GM18517 (cell line): ENCODE results near the gene FBXW9.
"Not testable (repeated sequence)": the region's sequence is repeated elsewhere in the genome, so short reads cannot be mapped to it uniquely, and the experiment has no call there.

Experiments used
- ATAC-seq: cut with Tn5 transposase; IDR thresholded peaks from one replicate; pipeline ENCODE4 v1.9.1; 2021; ENCODE audit warnings: mild to moderate bottlenecking, moderate library complexity; ENCODE audit not compliant: unreplicated experiment

Gene FBXW9

DNA sequence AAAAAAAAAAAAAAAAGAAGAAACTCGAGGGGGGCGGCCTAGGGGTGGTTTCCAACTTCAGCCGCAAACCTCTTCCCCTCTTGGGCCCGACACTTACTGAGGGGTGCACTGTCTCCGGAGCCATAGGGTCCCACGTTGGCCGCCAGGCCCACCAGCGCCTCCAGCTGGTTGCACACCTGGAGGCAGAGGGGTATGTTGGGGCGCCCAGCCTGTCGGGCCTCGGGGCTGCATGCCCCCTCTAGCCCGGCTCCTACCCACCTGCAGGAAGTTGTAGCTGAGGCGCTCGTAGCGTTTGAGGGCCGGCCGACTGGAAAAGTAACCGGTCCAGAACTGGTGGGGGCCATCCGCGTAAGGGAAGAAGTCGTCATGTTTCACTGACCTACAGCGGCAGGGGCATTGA lies 38.5 kb downstream of the FBXW9 start:
- no peak for ATAC-seq

DNA sequence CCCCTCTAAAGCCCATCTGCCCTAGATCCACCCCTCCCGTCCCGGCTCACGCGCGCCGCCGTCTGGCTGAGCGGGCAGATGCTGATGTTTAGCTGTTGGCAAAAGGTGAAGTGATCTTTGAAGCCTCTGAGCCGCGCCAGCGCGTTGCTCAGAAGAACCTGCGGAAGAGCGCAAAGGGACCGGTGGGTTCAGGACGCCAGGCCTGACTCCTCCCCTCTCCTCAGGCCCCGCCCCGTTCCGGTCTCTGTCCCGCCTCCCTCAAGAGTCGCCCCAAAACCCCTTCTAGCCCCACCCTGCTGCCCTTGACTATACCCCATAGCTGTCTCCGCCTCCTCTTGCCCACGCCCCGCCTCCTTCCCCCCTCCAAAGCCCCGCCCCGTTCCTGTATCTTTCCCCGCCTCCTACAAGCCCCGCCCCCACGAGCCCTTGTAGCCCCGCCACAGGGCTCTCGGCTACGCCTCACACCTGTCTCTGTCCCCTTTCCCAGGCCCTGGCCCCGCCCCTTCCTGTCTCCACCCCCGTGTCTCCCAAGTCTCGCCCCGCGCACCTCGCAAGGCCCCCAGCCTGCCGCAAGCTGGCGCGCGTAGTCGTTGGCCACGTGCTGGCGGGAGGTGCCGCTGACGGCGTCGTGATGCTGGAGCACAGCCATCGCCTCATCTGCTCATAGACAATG lies 39.4 kb downstream of the FBXW9 start:
- no peak for ATAC-seq

DNA sequence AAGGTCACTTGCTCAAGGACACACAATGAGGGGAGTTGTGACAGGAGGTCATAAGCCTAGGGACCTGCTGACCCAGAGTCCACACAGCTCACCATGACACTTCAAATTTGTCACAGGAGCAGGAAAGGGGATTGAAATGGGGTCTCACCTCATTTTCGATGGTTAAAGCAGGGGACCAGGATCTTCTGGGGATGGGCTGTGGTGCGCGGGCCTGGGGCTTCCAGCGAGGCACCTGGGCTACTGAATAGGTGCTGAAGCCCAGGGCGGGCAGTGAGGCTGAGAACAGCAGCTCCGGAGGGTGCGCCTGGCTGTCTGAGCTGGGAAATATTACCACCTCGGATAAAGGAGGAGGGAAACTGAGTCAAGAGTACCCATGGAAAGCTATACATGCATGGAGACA lies 40.9 kb downstream of the FBXW9 start:
- ATAC-seq: no peak

DNA sequence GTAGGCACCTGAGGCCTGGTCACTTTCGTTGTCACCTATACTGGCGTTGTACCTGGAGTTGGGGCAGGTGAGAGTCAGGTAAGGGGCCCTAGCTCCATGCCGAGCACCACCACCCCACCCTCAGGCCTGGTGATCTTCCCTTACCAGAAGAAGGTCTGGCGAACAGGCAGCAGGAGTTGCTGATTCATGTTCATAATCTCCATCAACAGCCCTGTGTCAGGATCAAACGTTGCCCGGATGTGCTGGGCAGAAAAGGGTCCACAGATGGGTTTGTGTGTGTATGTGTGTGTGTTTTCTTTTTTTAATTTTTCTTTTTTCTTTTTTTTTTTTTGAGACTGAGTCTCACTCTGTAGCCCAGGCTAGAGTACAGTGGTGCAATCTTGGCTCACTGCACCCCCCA lies 44.2 kb downstream of the FBXW9 start:
- ATAC-seq: no peak

DNA sequence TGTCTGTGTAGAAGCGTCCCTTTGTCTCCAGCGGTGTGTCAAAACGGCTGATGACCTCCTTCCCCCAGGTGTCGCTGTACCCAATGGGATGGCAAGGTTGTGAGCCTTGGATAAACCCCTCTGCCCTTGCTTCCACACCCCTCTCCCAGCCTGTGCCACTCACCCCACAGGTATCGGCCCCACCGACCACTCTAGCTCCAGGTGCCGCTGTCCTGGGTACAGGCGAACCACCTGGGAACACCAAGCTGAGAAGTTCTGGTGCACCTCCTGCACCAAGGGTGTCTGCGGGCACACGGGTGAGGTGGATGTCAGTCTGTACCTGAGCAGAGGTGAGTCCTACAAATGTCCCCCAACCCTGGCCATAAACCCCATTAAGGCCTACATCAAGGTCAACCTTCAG lies 46.5 kb downstream of the FBXW9 start:
- ATAC-seq: no peak

DNA sequence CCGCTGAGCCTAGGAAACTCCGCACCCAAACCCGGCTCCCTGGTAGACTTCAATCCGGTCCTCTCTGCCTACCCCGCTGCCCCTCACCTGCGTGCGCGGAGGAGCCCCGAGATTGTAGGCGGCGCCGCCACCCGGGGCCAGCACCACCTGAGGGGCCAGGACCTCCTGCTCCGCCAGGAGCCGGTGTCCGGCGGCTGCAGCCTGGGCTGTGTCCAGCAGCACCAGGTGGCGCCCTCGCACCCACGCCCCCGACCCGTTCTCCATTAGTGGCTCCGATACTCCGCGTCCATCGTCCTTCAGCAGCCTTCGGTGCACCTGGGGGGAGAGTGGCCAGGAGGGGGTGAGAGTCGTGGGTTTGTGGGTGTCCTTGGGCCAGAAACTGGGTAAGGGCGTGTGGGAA lies 48.3 kb downstream of the FBXW9 start:
- no peak for ATAC-seq

DNA sequence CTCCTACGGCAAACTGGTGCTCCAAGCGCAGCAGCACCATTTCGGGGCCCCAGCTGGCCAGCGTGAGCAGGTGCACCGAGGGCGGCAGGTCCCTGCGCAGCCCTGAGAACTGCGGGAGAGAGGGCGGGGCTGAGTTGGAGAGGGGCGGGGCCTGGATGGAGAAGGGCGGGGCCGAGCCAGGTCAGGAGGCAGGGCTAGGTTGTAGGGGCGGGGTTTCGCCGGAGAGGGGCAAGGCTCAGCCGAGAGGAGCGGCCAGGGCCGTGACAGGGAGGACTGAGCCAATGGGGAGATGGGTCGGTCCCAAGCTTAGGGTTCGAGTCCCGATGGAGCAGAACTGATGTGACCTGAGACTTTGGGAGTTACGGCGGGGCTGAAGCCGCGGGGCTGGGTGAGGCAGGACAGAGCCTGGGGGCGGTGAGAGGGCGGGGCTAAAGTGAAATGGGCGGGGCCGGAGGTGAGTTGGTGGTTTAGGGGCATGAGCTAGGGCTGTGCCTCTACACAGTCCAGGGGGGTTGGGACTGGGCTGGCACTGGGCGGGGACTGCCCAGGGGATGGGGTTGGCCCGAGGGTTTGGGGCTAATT lies 48.9 kb downstream of the FBXW9 start:
- ATAC-seq: no peak

DNA sequence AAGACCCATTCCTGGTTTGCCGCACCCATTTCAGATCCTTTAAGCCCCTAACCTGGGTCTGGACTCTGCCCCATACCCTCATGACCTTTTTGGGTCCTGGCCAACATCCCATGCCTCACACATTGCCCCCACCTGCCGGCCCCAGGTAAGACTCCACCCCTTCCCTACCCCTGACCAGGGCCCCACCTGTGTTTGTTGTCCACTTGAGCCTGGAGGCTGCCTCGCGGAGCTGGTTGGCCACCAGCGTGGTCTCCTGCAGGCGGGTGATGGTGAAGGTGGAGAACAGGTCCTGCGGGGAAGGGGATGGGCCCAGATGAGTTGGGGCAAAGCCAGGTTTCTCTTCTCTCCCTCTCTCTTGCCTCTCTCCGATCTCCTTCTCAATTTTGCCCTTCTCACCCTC lies 49.4 kb downstream of the FBXW9 start:
- no peak for ATAC-seq

DNA sequence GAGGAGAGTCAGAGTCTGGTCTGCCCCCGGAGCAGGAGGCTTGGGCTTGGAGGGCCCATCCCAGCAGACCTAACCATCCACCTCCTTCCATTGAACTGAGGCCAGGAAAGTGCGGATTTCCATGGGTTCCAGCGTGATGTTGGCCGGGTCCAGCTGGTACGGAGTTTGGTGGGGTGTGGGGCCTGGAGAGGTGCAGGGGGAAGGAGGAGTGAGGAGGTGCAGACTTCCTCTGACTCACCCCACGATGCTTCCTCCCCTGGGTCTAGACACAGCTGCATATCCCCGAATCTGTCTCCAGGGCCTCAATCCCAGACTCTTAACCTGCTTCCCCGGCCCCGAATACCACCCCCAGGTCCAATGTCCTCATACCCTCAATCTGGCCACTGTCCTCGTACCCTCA lies 49.9 kb downstream of the FBXW9 start:
- no peak for ATAC-seq

DNA sequence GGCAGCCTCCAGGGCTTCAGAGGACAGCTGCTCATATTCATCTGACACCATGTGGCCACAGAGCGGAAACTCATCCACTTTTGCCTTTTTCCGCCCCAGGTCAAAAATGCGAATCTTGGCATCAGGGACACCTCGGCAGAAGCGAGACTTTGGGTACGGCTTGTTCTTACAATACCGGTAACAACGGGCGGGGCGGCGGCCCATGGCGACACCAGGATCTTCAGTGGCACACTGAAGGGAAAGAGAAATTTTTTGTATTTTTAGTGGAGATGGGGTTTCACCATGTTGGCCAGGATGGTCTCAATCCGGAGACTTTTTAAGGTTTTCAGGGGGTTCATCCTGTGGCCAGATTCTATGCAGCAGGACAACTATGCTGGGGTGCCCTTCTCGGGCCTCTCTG lies 52.7 kb downstream of the FBXW9 start:
- not testable (repeated sequence) for ATAC-seq

DNA sequence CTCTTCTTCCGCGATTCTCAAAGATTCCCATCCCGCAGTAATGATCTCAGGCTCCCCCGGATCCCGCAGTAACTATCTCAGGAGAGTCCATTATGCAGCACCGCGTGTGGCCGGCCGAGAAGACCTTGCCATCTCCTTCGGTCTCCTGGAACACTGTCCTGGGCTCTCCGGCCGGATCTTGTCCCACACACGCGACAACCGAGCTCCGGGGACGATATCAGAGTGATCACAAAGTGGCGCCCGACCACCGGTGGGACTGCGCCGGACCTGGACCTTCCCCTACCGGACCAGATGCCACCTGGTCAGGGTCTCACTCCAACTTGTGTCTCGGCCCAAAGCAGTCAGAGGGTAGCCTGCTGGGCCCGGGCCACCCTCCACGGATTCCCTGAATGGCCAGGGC lies 53.9 kb downstream of the FBXW9 start:
- no peak for ATAC-seq

DNA sequence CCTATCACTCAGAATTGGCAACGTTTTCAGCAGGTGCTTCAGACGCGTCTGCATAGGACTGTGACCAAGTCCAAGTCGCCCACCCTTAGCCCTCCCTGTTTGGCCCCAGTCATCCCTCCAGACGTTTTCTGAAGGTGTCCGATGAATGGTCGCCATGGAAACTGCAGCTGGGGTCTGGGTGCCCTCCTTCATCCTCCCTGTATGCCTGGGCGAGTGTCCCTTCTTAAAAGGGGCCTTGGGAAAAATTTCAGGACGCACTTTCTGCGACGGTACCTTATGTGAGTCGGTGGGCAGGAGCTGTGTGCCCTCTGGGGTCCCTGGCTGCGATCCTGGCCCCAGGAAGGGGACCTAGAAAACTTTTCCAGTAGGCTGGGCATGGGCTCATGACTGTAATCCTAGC lies 55.0 kb downstream of the FBXW9 start:
- ATAC-seq: no peak

DNA sequence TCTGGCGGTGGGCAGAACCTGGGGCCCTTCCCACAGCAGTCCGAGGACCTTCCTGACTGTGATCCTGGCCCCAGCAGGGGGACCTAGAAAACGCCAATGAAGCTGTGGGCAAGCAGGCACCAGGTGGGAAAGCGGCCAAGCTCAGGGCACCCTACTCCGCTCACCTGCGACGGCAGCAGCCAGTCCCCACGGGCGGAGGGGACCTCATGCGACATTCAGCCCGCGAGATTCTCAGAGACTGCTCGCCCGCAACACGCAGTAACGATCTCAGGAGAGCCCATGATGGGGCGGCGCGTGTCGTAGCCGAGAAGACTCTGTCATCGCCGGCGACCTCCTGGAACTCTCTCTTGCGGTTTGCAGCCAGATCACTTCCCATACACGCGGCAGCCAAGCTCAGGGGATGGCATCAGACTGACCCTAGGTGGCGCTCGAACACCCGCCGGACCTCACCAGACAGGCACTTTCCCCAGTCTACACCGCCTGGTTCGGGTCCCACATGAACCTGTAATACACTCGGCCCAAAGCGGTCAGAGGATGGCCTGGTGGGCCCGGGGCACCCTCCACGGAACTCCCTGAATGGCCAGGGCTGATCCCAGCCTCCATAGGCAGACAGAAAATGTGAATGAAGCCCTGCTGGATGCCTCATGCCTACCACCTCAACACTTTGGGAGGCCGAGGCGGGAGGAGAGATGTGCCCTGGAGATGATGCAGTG lies 56.4 kb downstream of the FBXW9 start:
- ATAC-seq: no peak
